Retinal pigment epithelial cell (primary cell): ENCODE measurements around the gene DIP2C.

Source experiments
- DNase-seq: peaks from one replicate; pipeline ENCODE4 v3.0.0-alpha.2; 2010; ENCODE audit warnings: low read depth
- H3K4me3 ChIP-seq: 2 replicates; pipeline ENCODE4 v1.5.1; 2011; ENCODE audit warnings: mild to moderate bottlenecking, low read length, control low read depth, moderate library complexity
- TF ChIP-seq, protein P1 (sequence below): conservative IDR thresholded peaks from 2 replicates; pipeline ENCODE4 v1.5.1; 2011; ENCODE audit warnings: low read depth, low read length, control low read depth, inconsistent platforms

The DIP2C gene

DNA sequence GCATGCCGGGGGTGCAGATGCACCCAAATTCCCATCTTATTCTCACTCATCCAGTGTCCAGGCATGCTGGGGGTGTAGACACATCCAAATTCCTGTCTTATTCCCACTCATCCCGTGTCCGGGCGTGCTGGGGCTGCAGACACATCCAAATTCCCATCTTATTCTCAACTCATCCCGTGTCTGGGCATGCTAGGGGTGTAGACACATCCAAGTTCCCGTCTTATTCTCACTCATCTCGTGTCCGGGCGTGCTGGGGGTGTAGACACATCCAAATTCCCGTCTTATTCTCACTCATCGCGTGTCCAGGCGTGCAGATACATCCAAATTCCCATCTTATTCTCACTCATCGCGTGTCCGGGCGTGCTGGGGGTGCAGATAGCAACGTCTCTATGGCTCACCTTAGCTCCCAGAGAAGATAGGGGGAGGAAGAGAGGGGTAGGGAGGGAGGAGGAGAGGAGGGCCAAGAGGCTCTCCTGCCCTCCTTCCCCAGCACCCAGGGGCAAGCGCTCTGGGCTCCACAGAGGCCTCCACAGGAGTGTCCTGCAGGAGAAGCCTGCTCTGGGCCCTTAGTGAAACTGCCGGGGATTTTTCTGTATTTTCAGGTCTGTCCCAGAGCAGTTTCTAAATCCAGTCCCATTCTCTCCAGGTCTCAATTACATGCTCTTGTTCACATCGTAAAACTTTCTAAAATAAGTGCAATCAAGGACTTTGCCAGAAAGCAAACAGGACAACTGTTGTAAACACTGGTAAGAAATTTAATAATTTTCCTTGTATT is 210.8 kb downstream of the DIP2C start:
- H3K4me3 ChIP-seq, result no peak overlapping the region
- TF ChIP-seq, protein P1, sequence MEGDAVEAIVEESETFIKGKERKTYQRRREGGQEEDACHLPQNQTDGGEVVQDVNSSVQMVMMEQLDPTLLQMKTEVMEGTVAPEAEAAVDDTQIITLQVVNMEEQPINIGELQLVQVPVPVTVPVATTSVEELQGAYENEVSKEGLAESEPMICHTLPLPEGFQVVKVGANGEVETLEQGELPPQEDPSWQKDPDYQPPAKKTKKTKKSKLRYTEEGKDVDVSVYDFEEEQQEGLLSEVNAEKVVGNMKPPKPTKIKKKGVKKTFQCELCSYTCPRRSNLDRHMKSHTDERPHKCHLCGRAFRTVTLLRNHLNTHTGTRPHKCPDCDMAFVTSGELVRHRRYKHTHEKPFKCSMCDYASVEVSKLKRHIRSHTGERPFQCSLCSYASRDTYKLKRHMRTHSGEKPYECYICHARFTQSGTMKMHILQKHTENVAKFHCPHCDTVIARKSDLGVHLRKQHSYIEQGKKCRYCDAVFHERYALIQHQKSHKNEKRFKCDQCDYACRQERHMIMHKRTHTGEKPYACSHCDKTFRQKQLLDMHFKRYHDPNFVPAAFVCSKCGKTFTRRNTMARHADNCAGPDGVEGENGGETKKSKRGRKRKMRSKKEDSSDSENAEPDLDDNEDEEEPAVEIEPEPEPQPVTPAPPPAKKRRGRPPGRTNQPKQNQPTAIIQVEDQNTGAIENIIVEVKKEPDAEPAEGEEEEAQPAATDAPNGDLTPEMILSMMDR, result no peak
- no peak for DNase-seq

DNA sequence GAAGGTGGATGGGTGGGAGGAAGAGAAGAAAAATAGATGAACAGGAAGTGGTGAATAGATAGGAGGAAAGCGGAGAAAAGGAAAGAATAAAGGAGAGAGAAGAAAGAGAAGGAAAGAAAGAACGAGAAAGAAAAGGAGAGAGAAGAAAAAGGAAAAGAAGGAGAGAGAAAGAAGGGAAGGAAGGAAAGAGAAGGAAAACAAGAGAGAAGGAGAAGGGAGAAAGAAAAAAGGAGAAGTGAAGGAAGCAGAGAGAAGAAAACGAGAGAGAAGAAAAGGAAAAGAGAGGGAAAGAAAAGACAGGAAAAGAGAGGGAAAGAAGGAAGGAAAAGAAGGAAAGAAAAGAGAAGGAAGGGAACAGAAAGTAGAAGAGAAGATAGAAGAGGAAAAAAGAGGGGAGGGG is 211.8 kb downstream of the DIP2C start:
- DNase-seq, result no peak
- H3K4me3 ChIP-seq, result no peak overlapping the region
- TF ChIP-seq, protein P1, result no peak

DNA sequence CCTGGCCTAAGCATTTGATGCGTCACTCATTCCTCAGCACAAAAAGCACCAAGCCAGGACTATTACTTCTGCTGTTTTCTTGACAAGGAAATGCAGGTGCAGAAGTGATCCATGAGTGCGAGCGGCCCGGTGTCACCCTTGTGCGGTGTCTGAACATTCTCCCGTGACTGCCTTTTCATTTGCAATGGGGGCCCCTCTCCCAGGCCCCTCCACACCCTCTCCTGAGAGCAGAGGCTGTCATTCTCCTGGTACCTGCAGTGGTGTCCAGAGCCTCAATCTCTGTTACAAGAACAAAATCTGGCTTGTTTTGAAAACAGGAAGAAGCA is 213.1 kb downstream of the DIP2C start:
- DNase-seq, result no peak
- H3K4me3 ChIP-seq, result no peak overlapping the region
- TF ChIP-seq, protein P1, result no peak

DNA sequence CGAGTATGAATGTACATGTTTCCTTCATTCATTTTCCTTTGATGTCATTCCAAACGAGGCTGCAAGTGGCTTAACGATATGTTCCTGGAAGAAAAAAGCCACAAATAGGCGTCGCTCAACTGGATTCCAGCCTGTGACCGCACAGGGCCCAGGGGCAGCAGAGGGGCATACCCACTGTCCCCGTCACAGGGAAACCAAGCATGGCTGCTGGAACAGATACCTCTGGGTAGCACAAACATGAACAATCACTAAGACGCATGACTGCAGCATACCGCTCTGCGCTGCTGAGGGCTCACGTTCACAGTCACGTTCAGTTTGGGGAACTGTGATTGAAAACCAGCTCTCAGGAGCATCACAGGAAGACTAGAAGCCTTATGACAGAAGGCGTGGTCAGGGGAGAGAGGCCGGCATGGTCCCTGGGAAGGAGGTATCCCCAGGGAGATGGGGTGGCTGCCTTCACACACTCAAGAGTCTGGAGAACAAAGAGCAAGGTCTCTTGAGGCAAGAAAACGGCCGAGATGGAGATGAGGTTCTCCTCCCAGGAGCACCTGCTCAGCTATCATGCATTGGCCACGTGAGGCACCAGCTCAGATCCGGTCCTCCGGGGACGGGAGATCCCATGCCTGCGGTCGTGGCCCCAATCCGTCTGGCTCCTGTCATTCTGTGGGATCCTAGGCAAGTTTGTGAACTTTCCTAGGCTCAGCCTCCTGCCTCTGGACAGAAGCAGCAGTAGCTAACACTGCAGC is 213.6 kb downstream of the DIP2C start:
- TF ChIP-seq, protein P1, result no peak
- H3K4me3 ChIP-seq, result no peak overlapping the region
- DNase-seq, result no peak

DNA sequence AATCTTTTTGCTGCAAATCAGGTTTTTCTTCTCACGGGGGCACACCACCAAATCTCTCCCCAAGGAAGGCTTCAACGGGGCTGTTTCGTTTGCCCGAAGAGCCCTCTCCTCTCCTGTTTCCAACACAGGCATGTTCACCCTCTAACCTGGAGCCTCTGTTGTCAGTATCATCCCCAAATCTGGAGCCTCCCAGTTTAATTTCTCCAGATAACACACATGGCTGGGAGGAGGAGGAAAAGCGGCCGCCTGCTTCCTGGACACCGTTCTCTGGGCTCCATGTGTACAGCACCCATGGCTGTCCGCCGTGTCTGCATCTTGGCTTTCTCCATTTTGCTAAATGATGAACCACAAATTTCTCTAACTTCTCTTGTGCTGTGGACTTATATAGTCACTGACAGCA is 214.5 kb downstream of the DIP2C start:
- TF ChIP-seq, protein P1, result no peak
- DNase-seq, result no peak
- no peak overlapping the region for H3K4me3 ChIP-seq

DNA sequence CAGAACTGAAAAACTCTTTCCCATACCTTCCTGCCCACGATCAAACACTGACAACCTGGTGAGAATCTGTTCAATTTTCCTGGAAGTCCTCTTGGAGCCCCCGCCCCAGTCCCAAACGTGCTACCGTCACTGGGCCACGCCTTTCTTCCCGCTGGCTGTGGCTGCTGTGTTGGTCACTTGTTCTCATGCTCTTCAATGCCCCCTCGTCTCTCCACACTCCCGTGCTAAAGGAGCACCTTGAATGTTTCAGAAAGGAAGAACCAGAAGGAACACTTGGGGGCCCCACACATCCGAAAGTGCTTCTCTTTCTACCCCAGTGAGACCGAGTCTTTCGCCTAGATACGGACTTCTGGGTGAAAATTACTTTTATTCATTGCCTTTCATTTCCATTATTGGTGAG is 215.1 kb downstream of the DIP2C start:
- no peak for DNase-seq
- H3K4me3 ChIP-seq, result no peak overlapping the region
- TF ChIP-seq, protein P1, result no peak
